NT2/D1 (cell line): ENCODE results near the gene MCFD2.

ENCODE experiments used
- DNase-seq: peaks from one replicate; pipeline ENCODE4 v3.0.0-alpha.2; 2011; ENCODE audit warnings: low read depth, low spot score
- H3K27me3 ChIP-seq: 2 replicates; pipeline ENCODE4 v1.6.0; 2011; ENCODE audit warnings: mild to moderate bottlenecking; ENCODE audit not compliant: insufficient read length, insufficient read depth
- H3K36me3 ChIP-seq: 2 replicates; pipeline ENCODE4 v1.6.1; 2011; ENCODE audit warnings: mild to moderate bottlenecking, low read length, mixed read lengths; ENCODE audit not compliant: insufficient read depth, insufficient read length
- H3K4me1 ChIP-seq: 2 replicates; pipeline ENCODE4 v1.5.1; 2011; ENCODE audit not compliant: insufficient read depth, insufficient read length
- H3K4me3 ChIP-seq: 2 replicates; pipeline ENCODE4 v1.5.1; 2011; ENCODE audit warnings: low read depth; ENCODE audit not compliant: insufficient read length
- H3K9ac ChIP-seq: 2 replicates; pipeline ENCODE4 v1.6.0; 2011; ENCODE audit warnings: low read depth; ENCODE audit not compliant: insufficient read length
- H3K9me3 ChIP-seq: 2 replicates; pipeline ENCODE4 v1.5.1; 2011; ENCODE audit warnings: mild to moderate bottlenecking, low read length; ENCODE audit not compliant: insufficient read depth
- SUZ12 ChIP-seq: IDR thresholded peaks from 2 replicates; pipeline ENCODE4 v1.6.1; 2011; ENCODE audit not compliant: insufficient read length, insufficient read depth; ENCODE audit errors: extremely low read depth
- YY1 ChIP-seq: IDR thresholded peaks from 2 replicates; pipeline ENCODE4 v1.6.1; 2011; ENCODE audit not compliant: insufficient read length, insufficient read depth
- ZNF274 ChIP-seq: IDR thresholded peaks from 2 replicates; pipeline ENCODE4 v1.6.1; 2011; ENCODE audit warnings: mild to moderate bottlenecking, low read depth, low read length

The MCFD2 gene

DNA sequence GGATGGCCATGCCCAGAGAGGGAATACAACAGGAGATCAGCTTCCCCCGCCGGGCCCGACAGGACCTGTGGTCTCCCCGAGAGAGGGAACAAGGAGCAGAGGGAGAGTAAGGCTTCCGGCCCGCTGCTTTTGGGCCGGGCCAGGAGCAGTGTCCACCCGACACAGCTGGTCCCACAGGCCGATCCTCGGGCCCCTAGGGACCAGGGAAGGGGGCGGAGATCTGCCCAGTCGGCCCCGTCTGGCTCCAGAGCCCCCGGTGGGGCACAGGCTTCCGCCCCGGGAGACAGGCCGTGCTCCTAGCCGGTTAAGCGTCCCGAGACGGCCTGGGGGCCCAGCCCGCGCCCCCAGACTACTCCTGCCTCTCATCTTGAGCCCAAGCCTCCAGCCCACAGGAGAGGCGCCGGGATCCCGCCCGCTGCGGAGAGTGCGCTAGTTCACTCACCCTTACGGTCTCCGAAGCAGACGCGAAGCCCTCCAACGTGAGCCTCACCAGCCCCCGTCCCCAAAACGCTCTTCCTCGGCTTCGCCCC, at the start of gene MCFD2:
TSS of gene MCFD2 (minus strand) at position 526 of the 530 bp plus-strand sequence. CDS start 6,635 bp downstream, outside the sequence.
- H3K9me3 ChIP-seq = no peaks in the 10 kb centered on the region
- peaks cover 5% of the 10 kb centered on the region for H3K4me1 ChIP-seq
- DNase-seq = no peak
- H3K4me3 ChIP-seq = peak within 1 kb of the TSS; percentile 93
- H3K27me3 ChIP-seq = no peaks in the 10 kb centered on the region
- TF ChIP-seq SUZ12 = no peak
- H3K36me3 ChIP-seq = peaks cover 30% of the 10 kb centered on the region
- H3K9ac ChIP-seq = peak within 1 kb of the TSS; percentile 95

DNA sequence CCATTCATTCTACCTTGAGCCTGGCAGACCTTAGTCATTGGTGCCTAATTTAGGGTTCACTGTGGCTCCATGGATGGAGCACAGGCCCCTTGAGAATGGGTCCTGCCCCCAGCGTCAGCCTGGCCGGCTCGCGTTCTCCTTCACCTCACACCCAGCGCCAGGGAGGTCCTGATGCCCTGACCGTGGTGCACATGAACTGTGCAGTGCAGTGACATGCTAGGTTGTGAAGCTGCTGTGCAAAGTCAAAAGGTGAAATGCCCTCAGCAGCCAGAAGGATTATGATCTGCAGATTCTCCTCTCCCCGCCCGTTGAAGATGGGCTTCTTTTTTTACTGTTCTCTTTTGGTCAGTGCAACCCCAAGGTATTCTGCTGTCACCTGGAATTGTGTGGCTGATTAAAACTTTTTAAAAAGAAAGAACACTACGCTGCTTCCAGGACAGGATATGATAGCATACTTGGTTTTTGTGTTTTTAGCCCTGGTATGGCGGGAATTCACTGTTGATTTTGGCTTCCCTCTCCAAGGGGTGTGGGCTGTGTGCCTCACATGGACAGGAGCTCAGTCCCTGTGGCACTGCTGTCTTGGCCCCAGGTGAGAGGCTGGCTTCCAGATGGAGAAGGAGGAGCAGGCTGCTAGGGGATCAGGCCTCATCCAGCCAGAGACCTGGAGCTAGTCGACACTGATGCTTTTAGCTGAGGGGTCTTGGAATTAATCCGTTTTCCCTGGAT, 49.4 kb upstream of the MCFD2 start:
- peaks cover 3% of the 10 kb centered on the region for H3K4me1 ChIP-seq
- no peak overlapping the region for H3K4me3 ChIP-seq
- no peaks in the 10 kb centered on the region for H3K27me3 ChIP-seq
- peaks cover 25% of the 10 kb centered on the region for H3K36me3 ChIP-seq
- H3K9ac ChIP-seq = no peak overlapping the region
- H3K9me3 ChIP-seq = no peaks in the 10 kb centered on the region
- no peak for DNase-seq
- TF ChIP-seq ZNF274 (no peak), YY1 (no peak), SUZ12 (no peak)

DNA sequence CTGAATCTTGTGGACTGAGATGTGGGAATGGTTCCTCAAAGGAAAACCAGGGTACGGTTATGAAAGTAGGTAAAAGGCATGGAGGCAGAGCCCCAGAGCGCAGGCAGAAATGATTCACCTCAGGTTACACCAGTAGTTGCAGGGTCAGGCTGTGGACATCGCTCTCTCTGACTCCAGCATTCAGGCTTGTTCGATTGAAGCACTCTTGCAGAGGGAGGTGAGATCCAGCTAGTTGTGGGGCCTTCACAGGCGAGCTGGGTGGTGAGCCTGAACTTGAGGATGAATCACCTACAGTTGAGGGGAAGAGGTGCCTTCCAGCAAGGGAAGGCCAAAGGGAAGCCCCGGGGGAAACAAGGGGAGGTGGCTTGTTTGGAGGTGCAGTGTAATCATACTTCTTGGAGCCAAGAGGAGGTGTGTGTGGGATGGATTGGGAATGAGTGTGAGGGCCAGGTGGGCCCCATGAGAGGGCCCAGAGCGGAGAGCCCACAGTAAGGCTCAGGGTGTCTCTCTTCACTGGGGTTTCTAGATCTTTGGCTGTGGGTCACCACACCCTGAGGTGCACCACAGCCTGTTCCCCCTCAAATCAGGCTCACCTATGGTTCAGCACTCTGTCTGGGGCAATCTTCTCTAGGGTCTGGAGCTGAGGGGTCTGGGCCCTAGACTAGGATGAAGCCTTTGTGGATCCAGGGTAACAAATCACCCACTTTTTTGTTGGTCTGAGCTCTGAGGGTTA, 48.5 kb upstream of the MCFD2 start:
- H3K9me3 ChIP-seq = no peaks in the 10 kb centered on the region
- no peak for DNase-seq
- peaks cover 32% of the 10 kb centered on the region for H3K36me3 ChIP-seq
- H3K4me3 ChIP-seq = no peak overlapping the region
- TF ChIP-seq YY1 = no peak
- no peak for TF ChIP-seq SUZ12
- no peak for TF ChIP-seq ZNF274
- H3K27me3 ChIP-seq = no peaks in the 10 kb centered on the region
- H3K9ac ChIP-seq = no peak overlapping the region
- H3K4me1 ChIP-seq = no peaks in the 10 kb centered on the region

DNA sequence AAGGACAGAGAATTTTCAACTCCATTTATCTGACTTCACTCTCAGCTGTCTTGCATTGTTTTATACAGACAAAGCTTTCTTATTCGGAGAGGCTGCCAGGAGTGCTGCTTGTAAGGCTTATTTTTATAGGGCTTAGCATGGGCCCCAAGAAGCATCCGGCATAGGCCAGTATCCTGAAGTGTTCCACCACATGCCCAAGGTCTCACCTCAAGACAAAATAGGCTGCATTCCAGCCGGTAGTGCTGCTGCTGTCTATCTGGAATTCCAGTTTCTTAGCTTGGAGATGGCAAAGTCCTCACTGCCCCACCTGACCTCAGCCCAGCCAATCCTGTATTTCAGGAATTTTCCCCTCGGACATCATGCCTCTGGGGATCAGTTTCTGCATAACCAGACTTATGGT, 47.6 kb upstream of the MCFD2 start:
- Histone ChIP-seq H3K36me3 (peaks cover 38% of the 10 kb centered on the region), H3K4me1 (no peaks in the 10 kb centered on the region), H3K4me3 (no peak overlapping the region), H3K9ac (no peak overlapping the region), H3K27me3 (no peaks in the 10 kb centered on the region), H3K9me3 (no peaks in the 10 kb centered on the region)
- no peak for DNase-seq
- TF ChIP-seq ZNF274 = no peak
- TF ChIP-seq SUZ12 = no peak
- TF ChIP-seq YY1 = no peak

DNA sequence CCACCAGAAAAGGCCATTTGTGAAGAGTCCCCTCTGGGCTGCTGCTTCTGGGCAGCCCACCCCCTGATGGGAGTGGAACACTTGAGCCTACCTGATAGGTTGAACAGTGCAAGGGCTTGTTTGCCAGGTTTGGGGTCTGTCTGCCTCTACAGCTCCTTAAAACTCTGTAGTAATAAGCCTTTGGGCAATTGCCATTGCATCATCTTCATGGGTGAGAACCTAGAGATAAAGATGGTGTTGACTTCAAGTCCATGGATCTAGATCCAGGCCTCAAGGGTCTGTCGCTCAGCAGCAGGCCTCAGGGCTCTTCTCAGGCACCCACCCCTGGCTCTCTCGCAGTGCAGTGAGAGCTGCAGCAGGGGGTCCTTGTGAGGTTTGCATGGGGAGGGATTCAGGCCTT, 47.1 kb upstream of the MCFD2 start:
- TF ChIP-seq YY1 (no peak), ZNF274 (no peak), SUZ12 (no peak)
- peaks cover 41% of the 10 kb centered on the region for H3K36me3 ChIP-seq
- H3K4me3 ChIP-seq = no peak overlapping the region
- H3K27me3 ChIP-seq = no peaks in the 10 kb centered on the region
- no peaks in the 10 kb centered on the region for H3K4me1 ChIP-seq
- H3K9ac ChIP-seq = no peak overlapping the region
- DNase-seq = no peak
- H3K9me3 ChIP-seq = no peaks in the 10 kb centered on the region

DNA sequence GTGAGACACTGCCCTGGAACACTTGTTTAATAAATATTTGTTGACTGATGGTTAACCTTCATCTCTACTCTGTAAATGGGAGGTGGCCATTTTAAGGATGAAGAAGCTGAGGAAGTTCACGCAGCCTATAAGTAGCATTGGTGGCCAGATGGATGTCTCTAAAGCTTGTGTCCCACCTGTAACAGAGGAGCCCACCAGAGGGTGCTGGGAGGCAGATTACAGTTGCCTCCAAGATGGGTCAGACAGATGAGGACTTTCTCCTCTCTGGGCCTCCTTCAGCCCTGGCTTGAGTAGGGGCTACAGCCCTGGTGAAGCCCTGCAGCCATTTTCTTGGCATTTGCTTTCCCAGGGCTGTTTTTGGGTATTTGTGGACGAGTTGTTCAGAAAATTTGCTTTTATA, 45.0 kb upstream of the MCFD2 start:
- H3K4me1 ChIP-seq = peaks cover 4% of the 10 kb centered on the region
- no peak for DNase-seq
- H3K27me3 ChIP-seq = no peaks in the 10 kb centered on the region
- no peak overlapping the region for H3K9ac ChIP-seq
- no peak overlapping the region for H3K4me3 ChIP-seq
- H3K36me3 ChIP-seq = peaks cover 62% of the 10 kb centered on the region
- no peaks in the 10 kb centered on the region for H3K9me3 ChIP-seq
- TF ChIP-seq YY1 (no peak), ZNF274 (no peak), SUZ12 (no peak)

DNA sequence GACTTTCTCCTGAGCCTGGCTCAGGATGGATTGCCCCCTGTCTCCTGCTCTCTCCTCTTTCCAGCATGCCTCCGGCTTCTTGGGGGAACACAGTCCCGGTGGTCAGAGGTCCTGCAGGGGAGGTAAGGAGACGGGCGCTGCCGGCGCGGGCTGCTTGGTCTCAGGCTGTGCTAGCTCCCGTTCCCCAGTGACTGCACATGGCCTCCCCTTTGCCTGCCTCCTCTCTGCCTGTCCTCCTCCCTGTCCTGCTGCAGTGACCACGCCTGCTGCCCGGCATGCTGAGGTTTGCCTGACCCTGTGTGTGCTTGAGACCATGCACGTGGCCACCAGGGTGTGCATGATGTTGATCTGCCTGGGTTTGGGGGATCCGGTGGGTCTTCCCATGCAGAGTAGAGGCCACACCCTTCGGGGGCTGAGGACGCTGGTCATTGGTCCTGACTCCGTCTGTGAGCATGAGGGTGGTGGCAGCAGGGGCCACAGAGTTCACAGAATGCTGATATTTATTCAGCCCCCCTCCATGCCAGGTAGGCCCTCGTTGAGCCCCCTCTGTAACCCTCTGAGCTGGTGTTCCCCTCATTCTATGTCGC, 42.9 kb upstream of the MCFD2 start:
- H3K4me1 ChIP-seq = peaks cover 13% of the 10 kb centered on the region
- no peak overlapping the region for H3K9ac ChIP-seq
- H3K4me3 ChIP-seq = no peak overlapping the region
- H3K27me3 ChIP-seq = no peaks in the 10 kb centered on the region
- no peak for DNase-seq
- H3K9me3 ChIP-seq = no peaks in the 10 kb centered on the region
- TF ChIP-seq SUZ12 (no peak), ZNF274 (no peak), YY1 (no peak)
- peaks cover 70% of the 10 kb centered on the region for H3K36me3 ChIP-seq
